DOHH2 (cell line): Measurements from ENCODE around the gene NDUFS1.

Source experiments
- EZH2phosphoT487 ChIP-seq: fragments of 200-600 bp; sonication (generic); IDR thresholded peaks from 2 replicates; pipeline ENCODE4 v1.6.1; 2017; ENCODE audit warnings: borderline replicate concordance, mild to moderate bottlenecking, antibody characterized with exemption, low read length, moderate library complexity, mixed read lengths
- TF ChIP-seq, protein P1 (sequence below): fragments of 200-600 bp; sonication (generic); IDR thresholded peaks from one replicate; pipeline ENCODE4 v1.5.1; 2014; ENCODE audit warnings: antibody characterized with exemption, mild to moderate bottlenecking, low read depth, low read length; ENCODE audit not compliant: poor library complexity, severe bottlenecking

GRCh38 chr2:206098471-206098870, 60.8 kb downstream of the NDUFS1 start:
- TF ChIP-seq, protein P1, sequence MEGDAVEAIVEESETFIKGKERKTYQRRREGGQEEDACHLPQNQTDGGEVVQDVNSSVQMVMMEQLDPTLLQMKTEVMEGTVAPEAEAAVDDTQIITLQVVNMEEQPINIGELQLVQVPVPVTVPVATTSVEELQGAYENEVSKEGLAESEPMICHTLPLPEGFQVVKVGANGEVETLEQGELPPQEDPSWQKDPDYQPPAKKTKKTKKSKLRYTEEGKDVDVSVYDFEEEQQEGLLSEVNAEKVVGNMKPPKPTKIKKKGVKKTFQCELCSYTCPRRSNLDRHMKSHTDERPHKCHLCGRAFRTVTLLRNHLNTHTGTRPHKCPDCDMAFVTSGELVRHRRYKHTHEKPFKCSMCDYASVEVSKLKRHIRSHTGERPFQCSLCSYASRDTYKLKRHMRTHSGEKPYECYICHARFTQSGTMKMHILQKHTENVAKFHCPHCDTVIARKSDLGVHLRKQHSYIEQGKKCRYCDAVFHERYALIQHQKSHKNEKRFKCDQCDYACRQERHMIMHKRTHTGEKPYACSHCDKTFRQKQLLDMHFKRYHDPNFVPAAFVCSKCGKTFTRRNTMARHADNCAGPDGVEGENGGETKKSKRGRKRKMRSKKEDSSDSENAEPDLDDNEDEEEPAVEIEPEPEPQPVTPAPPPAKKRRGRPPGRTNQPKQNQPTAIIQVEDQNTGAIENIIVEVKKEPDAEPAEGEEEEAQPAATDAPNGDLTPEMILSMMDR = no peak
- TF ChIP-seq EZH2phosphoT487 = no peak
